ENCODE measurements around the gene PLXNB3. TPM values are rescaled to one million over a fixed set of nuclear protein-coding genes. Genes with fewer than 3 reads are reported as not detected.

Gene PLXNB3
- total RNA-seq, 2 experiments from 2014 or later, result 0.05 to 0.44 TPM

DNA sequence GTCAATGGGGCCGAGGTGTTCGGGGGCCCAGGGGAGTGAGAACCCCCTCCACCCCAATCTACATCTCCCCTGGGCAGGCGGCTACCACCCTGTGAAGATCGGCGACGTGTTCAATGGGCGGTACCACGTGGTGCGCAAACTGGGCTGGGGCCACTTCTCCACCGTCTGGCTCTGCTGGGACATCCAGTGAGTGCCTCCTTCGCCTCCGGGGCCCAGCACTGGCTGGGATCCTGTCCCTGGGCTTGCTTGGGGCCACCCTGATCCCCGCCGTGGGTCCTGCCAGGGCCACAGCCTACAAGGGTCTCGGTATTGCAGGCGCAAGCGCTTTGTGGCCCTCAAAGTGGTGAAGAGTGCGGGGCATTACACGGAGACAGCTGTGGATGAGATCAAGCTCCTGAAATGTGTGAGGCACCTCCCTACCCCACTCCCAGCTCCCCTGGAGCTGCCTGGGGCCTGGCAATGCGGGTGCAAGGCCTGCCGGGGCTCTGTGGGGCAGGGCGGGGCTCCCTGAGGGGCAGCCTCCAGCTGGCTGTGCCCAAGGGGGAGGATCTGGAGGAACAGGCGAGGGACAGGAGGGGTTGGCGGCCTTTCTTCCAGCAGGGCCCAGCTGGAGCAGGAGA is 17.5 kb downstream of the PLXNB3 start:
- Mint-ChIP-seq H3K36me3 (ENCODE audit: low read depth) (no peaks in the 10 kb centered on the region), H3K4me3 (no peak overlapping the region), H3K4me1 (ENCODE audit: low read depth) (peaks cover 8% of the 10 kb centered on the region), H3K27me3 (ENCODE audit: low read depth) (peaks cover 5% of the 10 kb centered on the region), H3K27ac (no peak overlapping the region), H3K9me3 (no peaks in the 10 kb centered on the region)
- no peak for DNase-seq
- CTCF ChIA-PET, result interaction anchor here (0.6 kb wide), 1 partner anchor 172 kb away, joined by 3 read pairs; no protein-coding TSS in a partner anchor
- intact Hi-C loops (cut with micrococcal nuclease), result no loop called here

DNA sequence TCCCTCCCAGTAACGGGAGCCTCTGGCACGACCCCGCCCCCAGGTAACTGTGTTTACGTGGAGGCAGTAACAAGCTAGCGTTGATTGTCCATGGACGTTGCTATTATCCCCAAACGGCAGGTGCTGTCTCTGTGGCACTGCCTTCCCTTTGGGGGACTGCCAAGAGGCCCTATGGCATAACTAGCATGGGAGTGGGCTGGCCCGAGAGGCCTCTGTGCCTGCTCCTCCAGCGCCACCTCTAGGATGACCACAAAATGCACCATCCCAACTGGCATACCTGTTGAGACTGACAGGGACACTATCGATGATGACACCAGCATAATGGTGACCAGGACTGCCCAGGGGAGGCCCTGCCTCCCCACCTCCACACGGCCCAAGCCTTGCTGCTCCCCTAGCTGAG is 18.3 kb downstream of the PLXNB3 start:
- H3K4me3 Mint-ChIP-seq, result no peak overlapping the region
- H3K27me3 Mint-ChIP-seq (ENCODE audit: low read depth), result peaks cover 5% of the 10 kb centered on the region
- H3K27ac Mint-ChIP-seq, result no peak overlapping the region
- intact Hi-C loops (cut with micrococcal nuclease), result no loop called here
- peaks cover 8% of the 10 kb centered on the region for H3K4me1 Mint-ChIP-seq (ENCODE audit: low read depth)
- H3K36me3 Mint-ChIP-seq (ENCODE audit: low read depth), result no peaks in the 10 kb centered on the region
- CTCF ChIA-PET, result no interaction called here
- no peak for DNase-seq
- no peaks in the 10 kb centered on the region for H3K9me3 Mint-ChIP-seq

DNA sequence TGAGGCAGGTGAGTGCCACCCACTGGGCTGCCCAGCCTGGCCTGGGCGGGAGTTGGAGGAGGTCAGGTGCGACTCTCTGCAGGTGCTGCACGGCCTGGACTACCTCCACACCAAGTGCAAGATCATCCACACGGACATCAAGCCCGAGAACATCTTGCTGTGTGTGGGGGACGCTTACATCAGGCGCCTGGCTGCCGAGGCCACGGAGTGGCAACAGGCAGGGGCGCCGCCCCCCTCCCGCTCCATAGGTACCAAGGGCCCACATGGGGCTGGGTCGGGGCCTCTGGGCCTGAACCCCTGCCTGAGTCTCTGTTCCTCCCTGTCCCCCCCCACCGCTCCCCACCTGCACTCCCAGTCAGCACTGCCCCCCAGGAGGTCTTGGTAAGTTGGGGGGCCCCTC is 18.8 kb downstream of the PLXNB3 start:
- CTCF ChIA-PET, result no interaction called here
- no peaks in the 10 kb centered on the region for H3K9me3 Mint-ChIP-seq
- DNase-seq, result no peak
- no peaks in the 10 kb centered on the region for H3K36me3 Mint-ChIP-seq (ENCODE audit: low read depth)
- H3K27ac Mint-ChIP-seq, result no peak overlapping the region
- H3K27me3 Mint-ChIP-seq (ENCODE audit: low read depth), result peaks cover 5% of the 10 kb centered on the region
- H3K4me1 Mint-ChIP-seq (ENCODE audit: low read depth), result peaks cover 8% of the 10 kb centered on the region
- H3K4me3 Mint-ChIP-seq, result no peak overlapping the region
- intact Hi-C loops (cut with micrococcal nuclease), result no loop called here

DNA sequence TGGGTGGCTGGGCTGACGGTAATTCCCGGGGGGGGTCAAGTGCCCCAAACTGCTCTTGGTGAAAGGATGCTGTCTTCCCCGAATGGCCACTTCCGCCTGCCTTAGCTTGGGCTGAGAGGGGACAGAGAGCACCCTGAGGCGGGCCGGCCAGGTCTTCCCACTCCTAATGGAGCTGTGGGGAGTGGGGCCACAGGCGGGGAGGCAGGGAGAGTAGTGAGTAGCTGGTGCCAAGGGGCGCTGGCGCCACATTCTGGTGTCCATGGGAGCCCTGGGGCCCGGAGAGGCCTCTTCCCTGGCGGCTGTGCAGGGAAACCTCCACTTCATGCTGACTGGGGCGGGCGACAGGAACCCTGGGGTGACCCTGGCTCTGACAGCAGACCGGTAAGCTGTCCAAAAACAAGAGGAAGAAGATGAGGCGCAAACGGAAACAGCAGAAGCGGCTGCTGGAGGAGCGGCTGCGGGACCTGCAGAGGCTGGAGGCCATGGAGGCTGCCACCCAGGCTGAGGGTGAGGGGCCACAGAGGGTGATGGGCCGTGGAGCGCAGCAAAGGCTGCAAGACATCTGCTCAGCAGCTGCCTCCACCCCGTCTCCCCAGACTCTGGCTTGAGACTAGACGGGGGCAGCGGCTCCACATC is 19.4 kb downstream of the PLXNB3 start:
- CTCF ChIA-PET, result no interaction called here
- intact Hi-C loops (cut with micrococcal nuclease), result no loop called here
- DNase-seq, result no peak

DNA sequence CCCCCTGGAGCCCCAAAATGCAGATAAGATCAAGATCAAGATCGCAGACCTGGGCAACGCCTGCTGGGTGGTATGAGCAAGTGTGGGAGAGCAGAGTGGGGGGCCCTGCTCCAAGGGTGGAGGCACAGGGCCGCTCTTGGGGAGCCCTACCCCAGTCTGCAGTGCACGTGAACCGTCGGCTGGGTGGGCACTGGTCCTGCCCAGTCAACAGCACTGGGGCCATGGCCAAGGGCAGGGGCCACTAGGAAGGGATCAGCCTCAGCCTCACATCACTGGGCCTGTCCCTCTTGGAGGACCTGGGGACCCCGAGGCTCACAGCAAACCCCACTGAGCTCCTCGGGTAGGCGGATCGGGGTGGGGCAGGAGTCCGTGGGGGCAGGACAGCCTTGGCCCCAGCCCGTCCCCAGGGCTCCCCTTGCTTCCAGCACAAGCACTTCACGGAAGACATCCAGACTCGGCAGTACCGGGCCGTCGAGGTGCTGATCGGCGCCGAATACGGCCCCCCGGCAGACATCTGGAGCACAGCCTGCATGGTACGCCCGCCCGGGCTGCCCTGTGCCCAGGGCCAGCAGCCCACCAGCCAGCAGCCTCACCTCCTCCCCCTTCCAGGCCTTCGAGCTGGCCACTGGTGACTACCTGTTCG is 20.4 kb downstream of the PLXNB3 start:
- Mint-ChIP-seq H3K27me3 (ENCODE audit: low read depth) (peaks cover 5% of the 10 kb centered on the region), H3K4me1 (ENCODE audit: low read depth) (peaks cover 8% of the 10 kb centered on the region), H3K9me3 (no peaks in the 10 kb centered on the region), H3K4me3 (no peak overlapping the region), H3K36me3 (ENCODE audit: low read depth) (no peaks in the 10 kb centered on the region), H3K27ac (no peak overlapping the region)
- intact Hi-C loops (cut with micrococcal nuclease), result no loop called here
- CTCF ChIA-PET, result no interaction called here
- no peak for DNase-seq

More for the DNA sequence above, 19.4 kb downstream of the PLXNB3 start:
- H3K27me3 Mint-ChIP-seq (ENCODE audit: low read depth), result peaks cover 5% of the 10 kb centered on the region
- H3K4me3 Mint-ChIP-seq, result no peak overlapping the region
- H3K36me3 Mint-ChIP-seq (ENCODE audit: low read depth), result no peaks in the 10 kb centered on the region
- peaks cover 8% of the 10 kb centered on the region for H3K4me1 Mint-ChIP-seq (ENCODE audit: low read depth)
- no peak overlapping the region for H3K27ac Mint-ChIP-seq
- no peaks in the 10 kb centered on the region for H3K9me3 Mint-ChIP-seq

DNA sequence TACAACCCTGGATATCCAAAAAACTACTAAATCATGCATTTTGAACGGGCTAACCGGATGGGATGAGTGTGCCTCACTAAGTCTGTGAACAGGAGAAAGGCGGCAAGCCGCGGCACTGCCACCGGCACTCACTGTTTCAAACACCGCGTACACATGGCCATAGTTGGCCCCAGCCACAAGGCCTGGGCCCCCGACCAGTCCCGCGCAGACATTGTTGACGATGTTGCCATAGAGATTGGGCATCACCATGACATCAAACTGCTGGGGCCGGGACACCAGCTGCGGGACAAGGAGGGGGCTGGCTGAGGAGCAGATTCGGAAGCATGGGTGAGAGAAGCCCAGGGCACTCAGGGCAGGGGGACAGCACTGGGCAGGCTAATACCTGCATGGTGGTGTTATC is 22.6 kb downstream of the PLXNB3 start:
- no peak overlapping the region for H3K27ac Mint-ChIP-seq
- no peak for DNase-seq
- peaks cover 2% of the 10 kb centered on the region for H3K4me1 Mint-ChIP-seq (ENCODE audit: low read depth)
- H3K27me3 Mint-ChIP-seq (ENCODE audit: low read depth), result no peaks in the 10 kb centered on the region
- intact Hi-C loops (cut with micrococcal nuclease), result no loop called here
- no peaks in the 10 kb centered on the region for H3K36me3 Mint-ChIP-seq (ENCODE audit: low read depth)
- CTCF ChIA-PET, result no interaction called here
- no peak overlapping the region for H3K4me3 Mint-ChIP-seq
- H3K9me3 Mint-ChIP-seq, result no peaks in the 10 kb centered on the region

DNA sequence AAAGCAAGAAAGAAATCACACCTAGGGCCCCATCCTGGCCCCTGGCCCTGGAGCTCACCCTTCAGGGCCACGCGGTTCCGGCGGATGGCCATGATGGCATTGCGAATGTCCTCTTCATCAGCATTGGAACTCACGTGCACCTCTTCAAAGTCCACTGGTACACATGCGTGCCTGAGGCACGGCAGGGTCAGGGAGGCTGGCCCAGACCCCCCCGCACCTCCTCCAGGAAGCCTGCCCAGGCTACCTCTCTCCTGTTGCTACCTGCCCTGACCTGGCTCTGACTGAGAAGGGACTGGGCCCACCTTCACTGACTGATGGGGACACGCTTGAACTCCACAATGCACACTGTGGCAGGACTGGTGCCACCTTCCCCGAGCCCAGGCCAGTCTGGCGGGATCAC is 25.6 kb downstream of the PLXNB3 start:
- H3K4me3 Mint-ChIP-seq, result no peak overlapping the region
- intact Hi-C loops (cut with micrococcal nuclease), result no loop called here
- no peaks in the 10 kb centered on the region for H3K27me3 Mint-ChIP-seq (ENCODE audit: low read depth)
- no peak overlapping the region for H3K27ac Mint-ChIP-seq
- H3K9me3 Mint-ChIP-seq, result no peaks in the 10 kb centered on the region
- peaks cover 13% of the 10 kb centered on the region for H3K4me1 Mint-ChIP-seq (ENCODE audit: low read depth)
- no peak for DNase-seq
- peaks cover 2% of the 10 kb centered on the region for H3K36me3 Mint-ChIP-seq (ENCODE audit: low read depth)
- CTCF ChIA-PET, result no interaction called here

DNA sequence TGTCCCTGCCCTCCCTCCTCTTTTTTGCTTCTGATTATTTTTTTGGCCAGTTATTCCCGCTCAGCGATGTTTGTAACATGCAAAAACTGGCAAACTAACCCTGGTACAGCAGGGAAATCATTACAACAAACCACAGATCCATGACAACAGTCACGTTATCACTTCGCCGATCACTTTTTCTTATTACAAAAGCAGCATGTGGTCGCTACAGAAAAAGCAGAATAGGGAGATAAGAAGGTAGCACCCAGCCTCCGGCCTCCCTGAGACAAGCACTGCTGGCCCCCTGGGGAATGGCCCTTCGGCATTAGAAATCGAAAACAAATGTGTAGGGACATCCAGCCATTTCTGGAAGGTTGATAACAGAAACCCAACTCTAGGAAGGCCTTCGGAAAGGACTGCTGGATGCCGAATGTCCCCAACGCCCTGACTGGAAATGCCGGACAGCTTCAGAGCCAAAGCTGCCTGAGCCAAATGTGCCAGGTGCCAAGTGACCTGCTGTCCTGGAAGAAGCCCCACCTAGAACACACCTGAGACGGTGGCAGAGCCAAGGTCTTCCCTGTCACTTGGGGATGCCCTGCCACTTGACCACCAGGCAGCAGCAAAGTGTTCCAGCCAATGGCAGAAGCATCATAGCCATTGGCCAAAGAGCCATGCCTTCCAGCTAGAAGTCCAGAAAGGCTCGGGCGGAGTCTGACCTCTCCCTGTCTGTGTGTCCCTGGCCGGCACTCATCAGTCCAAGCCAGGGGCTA is 27.2 kb downstream of the PLXNB3 start:
- H3K4me3 Mint-ChIP-seq, result no peak overlapping the region
- intact Hi-C loops (cut with micrococcal nuclease), result no loop called here
- CTCF ChIA-PET, result no interaction called here
- H3K9me3 Mint-ChIP-seq, result no peaks in the 10 kb centered on the region
- H3K27ac Mint-ChIP-seq, result no peak overlapping the region
- H3K36me3 Mint-ChIP-seq (ENCODE audit: low read depth), result peaks cover 6% of the 10 kb centered on the region
- H3K27me3 Mint-ChIP-seq (ENCODE audit: low read depth), result no peaks in the 10 kb centered on the region
- H3K4me1 Mint-ChIP-seq (ENCODE audit: low read depth), result peaks cover 21% of the 10 kb centered on the region
- no peak for DNase-seq

DNA sequence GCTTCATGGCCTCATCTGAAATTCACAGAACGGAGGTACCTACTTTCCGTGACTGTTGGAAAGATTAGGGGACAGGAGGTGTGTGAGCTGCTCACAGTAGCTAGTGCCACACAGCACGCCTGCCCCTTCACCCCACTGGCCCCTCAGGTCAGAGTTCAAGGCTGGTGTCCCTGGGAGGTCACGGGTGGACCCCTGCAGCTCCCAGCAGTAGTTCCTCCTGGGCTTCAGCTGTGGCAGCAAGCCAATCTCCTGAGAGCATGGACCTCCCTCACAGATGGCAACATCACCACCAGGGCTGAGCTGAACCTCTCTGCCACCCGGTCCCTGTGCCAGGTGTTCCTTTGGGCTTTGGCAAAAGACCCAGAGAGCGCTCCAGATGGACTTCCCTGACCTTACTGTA is 28.3 kb downstream of the PLXNB3 start:
- Mint-ChIP-seq H3K4me1 (ENCODE audit: low read depth) (peaks cover 29% of the 10 kb centered on the region), H3K36me3 (ENCODE audit: low read depth) (peaks cover 8% of the 10 kb centered on the region), H3K27me3 (ENCODE audit: low read depth) (no peaks in the 10 kb centered on the region), H3K9me3 (no peaks in the 10 kb centered on the region), H3K4me3 (peak overlapping the region; percentile 94), H3K27ac (no peak overlapping the region)
- intact Hi-C loops (cut with micrococcal nuclease), result no loop called here
- CTCF ChIA-PET, result interaction anchor here (0.6 kb wide), 1 partner anchor 141 kb away, joined by 4 read pairs; no protein-coding TSS in a partner anchor
- no peak for DNase-seq

DNA sequence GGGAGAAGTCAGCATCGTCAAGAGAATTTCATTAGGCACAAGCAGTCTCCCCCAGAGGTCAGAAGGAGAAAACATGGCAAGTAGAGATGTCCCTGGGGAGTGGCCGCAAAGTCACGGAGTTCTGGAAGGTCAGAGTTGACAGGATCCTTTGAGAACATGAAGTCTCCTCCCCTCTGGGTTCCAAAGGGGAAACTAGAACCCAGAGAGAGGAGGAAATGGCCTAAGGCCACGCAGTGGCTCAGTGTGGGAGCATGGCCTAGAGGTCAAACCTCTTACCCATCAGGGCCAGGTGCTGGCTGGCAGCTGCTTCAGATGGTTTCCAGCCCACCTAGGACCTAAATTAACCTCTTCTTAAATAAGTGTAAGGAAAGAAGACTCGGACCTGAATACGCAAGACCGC is 29.2 kb downstream of the PLXNB3 start:
- Mint-ChIP-seq H3K4me1 (ENCODE audit: low read depth) (peaks cover 29% of the 10 kb centered on the region), H3K27ac (peak overlapping the region; percentile 76), H3K9me3 (no peaks in the 10 kb centered on the region), H3K4me3 (peak overlapping the region; percentile 94), H3K27me3 (ENCODE audit: low read depth) (no peaks in the 10 kb centered on the region), H3K36me3 (ENCODE audit: low read depth) (peaks cover 9% of the 10 kb centered on the region)
- DNase-seq, result no peak
- intact Hi-C loops (cut with micrococcal nuclease), result no loop called here
- CTCF ChIA-PET, result no interaction called here

DNA sequence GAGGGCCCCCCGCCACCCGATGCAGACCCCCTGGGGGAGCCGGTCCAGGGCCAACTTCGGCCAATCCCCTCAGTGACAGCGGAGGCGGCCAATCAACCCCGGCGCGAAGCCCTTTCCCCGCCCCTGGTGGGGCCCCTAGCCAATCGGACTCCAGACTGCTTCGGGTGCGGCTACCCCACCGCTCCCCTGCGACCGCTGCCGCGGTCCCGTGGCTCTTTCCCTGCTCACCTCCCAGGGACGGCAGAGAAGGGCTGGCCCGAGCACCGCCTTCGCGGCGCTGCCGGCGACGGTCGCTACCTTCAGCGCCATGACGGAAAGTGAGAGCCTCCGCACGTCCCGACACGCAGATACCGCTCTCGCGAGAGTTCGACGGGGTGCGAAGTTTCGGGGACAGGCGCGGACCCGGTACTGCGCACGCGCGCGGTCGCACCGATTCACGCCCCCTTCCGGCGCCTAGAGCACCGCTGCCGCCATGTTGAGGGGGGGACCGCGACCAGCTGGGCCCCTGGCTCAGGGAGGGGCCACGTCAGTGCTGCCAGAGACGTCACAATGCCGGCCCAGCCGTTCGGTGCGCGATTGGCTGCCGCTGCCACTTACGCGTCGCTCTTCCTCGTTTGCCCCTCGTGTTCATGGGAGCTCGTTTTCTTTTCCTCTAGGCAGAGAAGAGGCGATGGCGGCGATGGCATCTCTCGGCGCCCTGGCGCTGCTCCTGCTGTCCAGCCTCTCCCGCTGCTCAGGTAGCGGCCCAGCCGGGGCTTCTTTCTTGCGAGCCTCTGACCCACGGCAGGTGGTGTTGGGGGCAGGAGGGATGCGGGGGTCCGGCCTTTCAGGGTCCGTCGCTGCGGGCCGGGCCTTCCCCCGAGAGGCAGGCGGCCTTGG is 30.2 kb downstream of the PLXNB3 start, which contains the start of the genes IDH3G and SSR4:
Gene IDH3G, minus strand, starts transcription at position 358 of the 879 bp plus-strand sequence. Its CDS starts 49 bp downstream, at position 309.
Gene SSR4, plus strand, starts transcription at position 651 of the 879 bp plus-strand sequence. Its CDS starts 20 bp downstream, at position 671.
- CTCF ChIA-PET, result no interaction called here
- DNase-seq, result peak; percentile 94
- Mint-ChIP-seq H3K36me3 (ENCODE audit: low read depth) (peaks cover 12% of the 10 kb centered on the region), H3K4me1 (ENCODE audit: low read depth) (peaks cover 29% of the 10 kb centered on the region), H3K27ac (peak within 1 kb of the TSS; percentile 87), H3K27me3 (ENCODE audit: low read depth) (no peaks in the 10 kb centered on the region), H3K9me3 (no peaks in the 10 kb centered on the region), H3K4me3 (peak within 1 kb of the TSS; percentile 94)
- intact Hi-C loops (cut with micrococcal nuclease), result loop anchor here (1.0 to 2.0 kb wide), 7 partner anchors 25 to 324 kb away; partner anchors contain the start of genes ABCD1, BCAP31, CCNQ and HAUS7
